ENCODE results near the gene LETMD1. TPM values are rescaled to one million over a fixed set of nuclear protein-coding genes. Genes with fewer than 3 reads are reported as not detected.

LETMD1 gene
- total and polyA plus RNA-seq, 2 donors (not counting 3 experiments of a cell fraction or from before 2014, with no cell fraction given): 38.9 to 47.7 TPM

GRCh38 chr12:51070004-51070403, 21.9 kb downstream of the LETMD1 start:
- H3K27ac ChIP-seq (ENCODE audit: insufficient read depth, low read depth, low read length): no peak overlapping the region
- no peaks in the 10 kb centered on the region for H3K27me3 ChIP-seq (ENCODE audit: control insufficient read depth in 2 of 2, insufficient read depth in 2 of 2, low read length in 2 of 2)
- TF ChIP-seq MYC (IDR thresholded peaks at IDR 0.05; ENCODE audit: low read depth, low read length): no peak
- TF ChIP-seq FOS (IDR thresholded peaks at IDR 0.05; ENCODE audit: borderline replicate concordance, insufficient read depth, low read length): no peak
- no peak for TF ChIP-seq POLR2A (IDR thresholded peaks at IDR 0.05; ENCODE audit: low read depth, low read length)
- TF ChIP-seq MAX (IDR thresholded peaks at IDR 0.05; ENCODE audit: insufficient read depth, insufficient read length): no peak
- DNase-seq (ENCODE audit: low read depth, low spot score) (no peak), FAIRE-seq (no peak)
- peaks cover 11 to 29% of the 10 kb centered on the region in 2 experiments for H3K36me3 ChIP-seq (ENCODE audit: control insufficient read depth in 2 of 2, extremely low read depth in 1 of 2, insufficient read depth in 2 of 2, low read length in 2 of 2)
- intact Hi-C loops (cut with micrococcal nuclease) (no loop called here), dilution Hi-C loops (cut with MboI; ENCODE audit: extremely low pct_ligation_motif_present, low sequenced_read_pairs) (no loop called here)
- BruUV-seq (replicated peaks): no TSS peak
- no peak overlapping the region for H3K4me2 ChIP-seq (ENCODE audit: insufficient read depth, low read length)
- H2AFZ ChIP-seq (ENCODE audit: low read depth, low read length): no peak overlapping the region
- no peaks in the 10 kb centered on the region for H3K9me3 ChIP-seq (replicated peaks; ENCODE audit: control insufficient read depth, insufficient read depth, low read length)
- POLR2A ChIA-PET: no interaction called here
- no peaks in the 10 kb centered on the region for H3K4me1 ChIP-seq (ENCODE audit: control insufficient read depth, extremely low read depth, insufficient read depth, low read length)
- no peaks in the 10 kb centered on the region for H3K9me1 ChIP-seq (replicated peaks; ENCODE audit: control insufficient read depth, extremely low read depth, insufficient read depth, low read length)
- no peak overlapping the region for H3K9ac ChIP-seq (replicated peaks; ENCODE audit: extremely low read depth, insufficient read depth, low read length)
- CTCF ChIA-PET: interaction anchor here (1.7 kb wide), 1 partner anchor 13 kb away, joined by 3 read pairs; no protein-coding TSS in a partner anchor
- no peak overlapping the region for H3K4me3 ChIP-seq (replicated peaks in 1 of 3; ENCODE audit: insufficient read depth in 1 of 3, low read depth in 1 of 3, low read length in 3 of 3)
- H4K20me1 ChIP-seq (replicated peaks; ENCODE audit: control insufficient read depth, extremely low read depth, insufficient read depth, low read length): no peaks in the 10 kb centered on the region
- H3K79me2 ChIP-seq (ENCODE audit: control insufficient read depth, insufficient read depth, low read length): no peaks in the 10 kb centered on the region

GRCh38 chr12:51071663-51072062, 23.5 kb downstream of the LETMD1 start:
- H3K9me1 ChIP-seq (replicated peaks; ENCODE audit: control insufficient read depth, extremely low read depth, insufficient read depth, low read length): no peaks in the 10 kb centered on the region
- H3K4me2 ChIP-seq (ENCODE audit: insufficient read depth, low read length): no peak overlapping the region
- H3K79me2 ChIP-seq (ENCODE audit: control insufficient read depth, insufficient read depth, low read length): peaks cover 12% of the 10 kb centered on the region
- dilution Hi-C loops (cut with MboI; ENCODE audit: extremely low pct_ligation_motif_present, low sequenced_read_pairs) (no loop called here), intact Hi-C loops (cut with micrococcal nuclease) (no loop called here)
- TF ChIP-seq EZH2 (IDR thresholded peaks at IDR 0.05; ENCODE audit: borderline replicate concordance, low read depth, low read length, severe bottlenecking) (no peak), POLR2A (IDR thresholded peaks at IDR 0.05; ENCODE audit: low read depth, low read length) (no peak), CTCF (IDR thresholded peaks at IDR 0.05; ENCODE audit: extremely low read depth in 1 of 2, insufficient read depth in 1 of 2, low read depth in 1 of 2, low read length in 2 of 2) (no peak), POLR2AphosphoS5 (IDR thresholded peaks at IDR 0.05; ENCODE audit: insufficient read depth, low read depth, low read length) (no peak), JUN (IDR thresholded peaks at IDR 0.05; ENCODE audit: borderline replicate concordance, insufficient read depth, insufficient read length, low read depth) (no peak), FOS (IDR thresholded peaks at IDR 0.05; ENCODE audit: borderline replicate concordance, insufficient read depth, low read length) (no peak), GATA2 (IDR thresholded peaks at IDR 0.05; ENCODE audit: insufficient read depth, insufficient read length, low read depth, low read length) (no peak), MAX (IDR thresholded peaks at IDR 0.05; ENCODE audit: insufficient read depth, insufficient read length) (no peak), MYC (IDR thresholded peaks at IDR 0.05; ENCODE audit: low read depth, low read length) (no peak)
- no peaks in the 10 kb centered on the region for H3K9me3 ChIP-seq (replicated peaks; ENCODE audit: control insufficient read depth, insufficient read depth, low read length)
- ChIA-PET POLR2A (interaction anchor here (0.9 kb wide), 1 partner anchor 12 kb away, joined by 6 read pairs; the partner anchor contains the start of gene CSRNP2), CTCF (interaction anchor here (1.4 to 1.5 kb wide), 2 partner anchors 9 to 270 kb away, joined by 4 to 6 read pairs; no protein-coding TSS in a partner anchor)
- no peak overlapping the region for H3K9ac ChIP-seq (replicated peaks; ENCODE audit: extremely low read depth, insufficient read depth, low read length)
- no peaks in the 10 kb centered on the region for H3K27me3 ChIP-seq (ENCODE audit: control insufficient read depth in 2 of 2, insufficient read depth in 2 of 2, low read length in 2 of 2)
- no peaks in the 10 kb centered on the region for H4K20me1 ChIP-seq (replicated peaks; ENCODE audit: control insufficient read depth, extremely low read depth, insufficient read depth, low read length)
- H3K27ac ChIP-seq (ENCODE audit: insufficient read depth, low read depth, low read length): peak overlapping the region; percentile 10
- no peak for FAIRE-seq
- peak; percentile 75 for DNase-seq (ENCODE audit: low read depth, low spot score)
- no peaks in the 10 kb centered on the region for H3K4me1 ChIP-seq (ENCODE audit: control insufficient read depth, extremely low read depth, insufficient read depth, low read length)
- H3K36me3 ChIP-seq (ENCODE audit: control insufficient read depth in 2 of 2, extremely low read depth in 1 of 2, insufficient read depth in 2 of 2, low read length in 2 of 2): peaks cover 8 to 26% of the 10 kb centered on the region in 2 experiments
- BruUV-seq (replicated peaks): no TSS peak
- H3K4me3 ChIP-seq (replicated peaks in 1 of 3; ENCODE audit: insufficient read depth in 1 of 3, low read depth in 1 of 3, low read length in 3 of 3): no peak overlapping the region
- H2AFZ ChIP-seq (ENCODE audit: low read depth, low read length): no peak overlapping the region

Data from endothelial cell of umbilical vein (primary cell).